Measurements from ENCODE around the gene TARDBP.

GRCh38 chr1:11056504-11056903, 44.0 kb downstream of the TARDBP start:
- no peak for TF ChIP-seq CTCF (conservative IDR thresholded peaks at IDR 0.05)
- no peak for TF ChIP-seq ZFX (IDR thresholded peaks at IDR 0.05)
